HG02623 (cell line): ENCODE data around the gene FMO3.

Experiments
- ATAC-seq: cut with Tn5 transposase; IDR thresholded peaks from one replicate; pipeline ENCODE4 v1.9.1; 2021; ENCODE audit warnings: moderate library complexity; ENCODE audit not compliant: unreplicated experiment

FMO3 gene

GRCh38 chr1:171158096-171158495 lies 67.4 kb downstream of the FMO3 start:
- ATAC-seq, result no peak

GRCh38 chr1:171158551-171158950 lies 67.8 kb downstream of the FMO3 start:
- no peak for ATAC-seq

GRCh38 chr1:171159148-171159547 lies 68.4 kb downstream of the FMO3 start:
- ATAC-seq, result no peak

- ATAC-seq, result no peak
Observed at GRCh38 chr1:171160211-171160610, 69.5 kb downstream of the FMO3 start.

- no peak for ATAC-seq
Observed at GRCh38 chr1:171160639-171161354, 70.1 kb downstream of the FMO3 start.

GRCh38 chr1:171161431-171161830 lies 70.7 kb downstream of the FMO3 start:
- ATAC-seq, result no peak

GRCh38 chr1:171166361-171166760 lies 75.7 kb downstream of the FMO3 start:
- ATAC-seq, result no peak
